Hematopoietic multipotent progenitor cell treated with erythropoietin and hydrocortisone succinate and interleukin-3 and kit ligand, for 15 days (in vitro differentiated cells): ENCODE data around the gene TTC28.

Experiments used
- DNase-seq: peaks from one replicate; pipeline ENCODE4 v3.0.0-alpha.2; 2015; ENCODE audit warnings: low spot score

TTC28 gene

DNA sequence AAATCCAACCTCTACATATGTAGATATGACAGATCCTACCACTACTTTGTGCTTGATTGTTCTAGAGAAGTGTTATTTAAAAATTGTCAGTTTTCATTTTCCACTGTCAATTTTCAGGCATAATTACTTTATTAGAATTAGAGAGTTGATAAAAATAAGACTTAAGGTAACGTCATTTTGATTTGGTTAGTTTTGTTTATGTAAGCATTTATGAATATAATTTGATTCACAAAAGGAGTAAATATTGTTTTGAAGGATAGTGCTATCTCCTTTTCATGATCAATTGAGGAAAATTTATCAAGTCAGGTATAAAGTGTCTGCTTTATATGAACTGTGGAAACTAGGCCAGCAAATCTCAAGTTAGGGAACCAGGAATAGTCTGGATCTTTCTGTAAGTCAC is 718.0 kb downstream of the TTC28 start:
- no peak for DNase-seq

DNA sequence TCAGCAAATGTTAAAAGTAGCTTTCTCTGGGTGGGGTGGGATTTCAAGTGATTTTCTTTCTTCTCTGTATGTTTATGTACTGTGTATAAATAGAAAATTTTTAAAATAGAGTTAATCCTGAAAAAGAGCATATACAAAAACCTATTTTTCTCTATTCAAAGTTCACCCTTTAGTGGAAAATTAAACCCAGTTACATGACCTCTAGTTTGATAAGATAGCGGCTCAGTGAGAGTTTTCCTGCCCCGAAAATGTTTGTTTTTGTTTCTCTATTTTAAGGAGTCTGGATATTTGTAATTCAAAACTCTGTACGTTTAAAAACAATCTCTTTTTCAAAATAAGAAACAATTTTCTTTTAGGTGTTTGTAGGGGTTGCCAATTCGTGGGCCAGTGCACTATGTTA is 718.5 kb downstream of the TTC28 start:
- DNase-seq, result no peak

DNA sequence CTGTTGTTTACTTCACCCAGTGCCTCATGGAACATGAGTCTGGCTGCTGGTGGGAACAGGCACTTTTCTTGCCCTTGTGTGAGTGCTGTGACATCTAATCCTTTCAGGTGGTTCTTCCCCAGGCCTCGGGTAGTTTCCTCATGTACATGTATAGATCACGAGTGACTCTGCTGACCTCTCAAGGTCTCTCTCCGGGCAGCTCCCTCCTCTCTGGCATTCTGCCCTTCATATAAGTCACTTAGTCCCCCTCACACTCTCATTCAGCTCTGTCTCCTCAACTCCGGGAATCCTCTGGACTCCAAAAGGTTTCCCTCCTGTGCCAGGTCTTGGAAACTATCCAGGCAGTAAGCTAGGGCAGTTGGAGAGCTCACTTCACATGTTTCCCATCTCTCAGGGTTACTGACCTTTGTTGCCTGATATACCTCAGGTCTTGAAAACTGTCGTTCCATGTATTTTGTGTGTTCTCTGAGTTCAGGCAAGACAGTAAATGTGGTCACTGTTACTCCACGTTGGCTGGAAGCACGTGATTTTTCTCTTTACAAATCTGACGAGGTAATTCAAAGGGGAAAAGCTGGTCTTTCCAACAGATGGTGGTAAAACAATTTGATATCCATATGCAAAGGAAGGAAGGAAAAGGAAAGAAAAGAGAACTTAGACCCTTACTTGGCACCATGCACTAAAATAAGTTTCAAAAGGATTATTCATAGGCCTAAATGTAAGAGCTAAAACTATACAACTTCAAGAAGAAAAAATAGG is 720.1 kb downstream of the TTC28 start:
- DNase-seq, result no peak

DNA sequence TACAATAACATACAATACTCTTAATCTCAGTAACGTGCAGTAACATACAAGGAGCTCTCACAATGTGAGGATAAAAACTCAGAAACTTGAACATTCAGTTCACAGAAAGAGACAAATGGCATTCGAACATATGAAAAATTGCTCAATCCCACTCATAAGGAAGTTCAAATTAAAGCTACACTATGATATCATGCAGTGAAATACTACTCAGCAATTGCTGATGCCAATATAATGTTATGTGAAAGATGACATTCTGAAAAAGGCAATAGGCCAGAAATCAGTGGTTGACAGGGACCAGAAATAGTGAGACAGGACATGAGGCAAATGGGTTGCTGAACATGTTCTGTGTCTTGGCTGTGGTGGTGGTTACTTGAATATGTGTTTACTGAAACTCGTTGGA is 726.9 kb downstream of the TTC28 start:
- no peak for DNase-seq

DNA sequence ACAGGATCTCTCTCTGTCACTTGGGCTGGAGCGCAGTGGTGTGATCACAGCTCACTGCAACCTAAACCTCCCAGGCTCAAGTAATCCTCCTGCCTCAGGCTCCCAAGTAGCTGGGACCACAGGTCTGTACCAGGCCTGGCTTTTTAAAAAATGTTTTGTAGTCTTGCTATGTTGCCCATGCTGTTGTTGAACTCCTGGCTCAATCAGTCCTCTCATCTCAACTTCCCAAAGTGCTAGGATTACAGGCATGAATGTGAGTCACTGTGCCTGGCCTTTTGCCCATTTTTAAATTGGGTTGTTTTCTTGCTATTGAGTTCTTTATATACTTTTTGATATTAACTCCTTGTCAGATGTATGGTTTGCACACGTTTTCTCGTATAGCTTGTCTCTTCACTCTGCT is 727.5 kb downstream of the TTC28 start:
- peak; percentile 10 for DNase-seq

DNA sequence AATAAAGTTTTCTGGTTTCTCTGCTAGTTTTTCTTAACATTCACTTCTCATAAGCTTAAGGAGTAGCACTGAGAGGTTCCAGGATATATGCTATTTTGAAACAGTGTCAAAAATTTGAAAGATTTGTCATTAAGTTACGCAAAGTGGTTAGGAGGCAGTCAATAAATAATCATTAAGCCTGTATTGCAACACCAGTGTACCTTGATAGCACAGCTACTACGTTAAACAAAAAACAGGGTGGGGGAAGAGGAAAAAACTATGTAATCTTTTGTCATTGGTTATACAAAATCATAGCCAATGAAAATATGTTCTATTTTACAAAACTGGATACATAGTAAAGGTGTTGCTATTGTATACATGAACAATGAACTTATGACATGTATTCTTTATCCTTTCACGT is 730.2 kb downstream of the TTC28 start:
- no peak for DNase-seq

GRCh38 chr22:27948569-27948968 is 731.1 kb downstream of the TTC28 start:
- no peak for DNase-seq

DNA sequence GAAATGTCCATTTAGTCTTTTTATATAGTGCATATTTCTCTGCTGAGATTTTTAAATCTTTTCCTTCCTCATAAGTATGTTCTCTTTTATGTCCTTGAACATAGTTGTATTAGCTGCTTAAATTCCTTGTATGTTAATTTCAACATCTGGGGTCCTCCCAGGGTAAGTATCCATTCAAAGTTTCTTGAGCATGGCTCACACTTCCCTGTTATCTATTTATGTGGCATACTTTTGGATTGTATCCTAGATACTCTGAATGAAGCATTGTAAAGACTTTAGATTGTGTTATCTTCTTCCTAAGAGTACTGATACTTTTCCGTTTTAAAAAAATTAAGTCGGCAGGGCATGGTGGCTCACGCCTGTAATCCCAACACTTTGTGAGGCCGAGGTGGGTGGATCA is 732.2 kb downstream of the TTC28 start:
- no peak for DNase-seq

GRCh38 chr22:27941143-27941542 is 738.5 kb downstream of the TTC28 start:
- DNase-seq, result no peak

- no peak for DNase-seq
Measured at GRCh38 chr22:27937453-27937852, 742.2 kb downstream of the TTC28 start.

DNA sequence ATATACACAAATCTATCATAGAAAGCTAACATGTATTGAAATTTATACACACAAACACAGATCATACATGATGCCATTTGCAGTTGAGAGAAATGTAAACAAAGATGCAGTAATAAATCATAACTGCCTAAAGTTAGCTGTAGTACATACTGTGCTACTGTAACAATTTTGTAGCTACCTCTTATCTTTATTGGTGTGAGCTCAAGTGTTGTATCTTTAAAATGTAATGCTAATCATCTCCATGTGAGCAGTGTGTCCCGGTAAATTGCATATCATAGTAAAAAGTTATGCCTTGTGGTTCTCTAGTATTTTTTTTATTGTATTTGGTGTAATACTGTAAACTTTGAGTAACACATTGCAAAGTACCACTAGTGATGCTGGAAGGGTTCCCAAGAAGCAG is 743.7 kb downstream of the TTC28 start:
- DNase-seq, result no peak

DNA sequence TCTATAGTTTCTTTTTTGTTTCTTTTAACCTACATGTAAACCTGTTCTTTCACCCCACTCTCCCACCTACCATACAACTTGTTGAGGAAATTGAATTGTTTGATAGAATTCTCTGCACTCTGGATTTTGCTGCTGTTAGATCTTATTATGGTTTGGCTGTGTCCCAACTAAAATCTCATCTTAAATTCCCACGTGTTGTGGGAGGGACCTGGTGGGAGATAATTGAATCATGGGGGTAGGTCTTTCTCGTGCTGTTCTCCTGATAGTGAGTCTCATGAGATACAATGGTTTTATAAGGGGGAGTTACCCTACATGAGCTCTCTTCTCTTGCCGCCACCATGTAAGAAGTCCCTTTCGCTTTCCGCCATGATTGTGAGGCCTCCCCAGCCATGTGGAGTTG is 745.6 kb downstream of the TTC28 start:
- DNase-seq, result no peak

GRCh38 chr22:27933186-27933983 is 746.3 kb downstream of the TTC28 start:
- no peak for DNase-seq

DNA sequence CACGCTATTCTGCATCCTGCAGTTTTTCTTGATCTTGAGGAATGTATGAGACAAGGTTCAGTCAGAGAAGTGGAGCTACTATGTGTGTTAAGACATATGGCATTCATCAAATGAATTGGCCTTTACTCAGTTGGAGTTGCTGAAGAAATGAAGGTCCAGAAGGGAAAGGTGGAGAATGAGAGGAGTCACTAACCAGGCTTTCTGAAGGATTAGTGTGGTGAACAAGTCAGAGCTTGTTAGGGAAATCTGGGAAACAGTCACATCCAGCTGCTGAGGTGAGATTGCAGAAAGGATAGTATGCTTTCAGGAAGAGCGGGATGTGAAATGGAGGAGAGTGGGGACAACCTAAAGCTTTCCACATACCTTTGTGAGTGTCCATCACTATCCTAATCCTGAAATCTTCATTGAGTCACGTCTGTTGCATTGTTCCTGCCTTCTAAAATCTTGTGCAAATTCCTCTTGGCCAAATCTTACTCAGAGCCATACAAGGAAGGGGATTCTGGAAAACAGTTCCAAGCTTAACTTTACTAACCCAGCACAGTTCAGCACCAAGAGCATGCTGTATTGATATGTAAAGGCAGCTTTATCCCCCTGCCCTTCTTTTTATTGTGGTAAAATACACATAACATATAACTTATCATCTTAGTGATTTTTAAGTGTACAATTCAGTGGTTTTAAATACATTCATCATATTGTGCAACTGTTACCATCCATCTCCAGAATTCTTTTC is 749.1 kb downstream of the TTC28 start:
- DNase-seq, result no peak
